Measurements from ENCODE around the gene FGF2.

- TF ChIP-seq EZH2phosphoT487 (IDR thresholded peaks at IDR 0.05; ENCODE audit: low read length), result no peak
- TF ChIP-seq, protein P1, sequence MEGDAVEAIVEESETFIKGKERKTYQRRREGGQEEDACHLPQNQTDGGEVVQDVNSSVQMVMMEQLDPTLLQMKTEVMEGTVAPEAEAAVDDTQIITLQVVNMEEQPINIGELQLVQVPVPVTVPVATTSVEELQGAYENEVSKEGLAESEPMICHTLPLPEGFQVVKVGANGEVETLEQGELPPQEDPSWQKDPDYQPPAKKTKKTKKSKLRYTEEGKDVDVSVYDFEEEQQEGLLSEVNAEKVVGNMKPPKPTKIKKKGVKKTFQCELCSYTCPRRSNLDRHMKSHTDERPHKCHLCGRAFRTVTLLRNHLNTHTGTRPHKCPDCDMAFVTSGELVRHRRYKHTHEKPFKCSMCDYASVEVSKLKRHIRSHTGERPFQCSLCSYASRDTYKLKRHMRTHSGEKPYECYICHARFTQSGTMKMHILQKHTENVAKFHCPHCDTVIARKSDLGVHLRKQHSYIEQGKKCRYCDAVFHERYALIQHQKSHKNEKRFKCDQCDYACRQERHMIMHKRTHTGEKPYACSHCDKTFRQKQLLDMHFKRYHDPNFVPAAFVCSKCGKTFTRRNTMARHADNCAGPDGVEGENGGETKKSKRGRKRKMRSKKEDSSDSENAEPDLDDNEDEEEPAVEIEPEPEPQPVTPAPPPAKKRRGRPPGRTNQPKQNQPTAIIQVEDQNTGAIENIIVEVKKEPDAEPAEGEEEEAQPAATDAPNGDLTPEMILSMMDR (IDR thresholded peaks at IDR 0.05; ENCODE audit: low read length), result no peak
These were observed 85.0 kb downstream of the FGF2 start for GRCh38 chr4:122911588-122911987.

All from MM.1S (cell line).